Natural killer cell (primary cell): ENCODE results near the gene FRMD3. TPM values are rescaled to one million over a fixed set of nuclear protein-coding genes. Genes with fewer than 3 reads are reported as not detected.

Experiments used
- ATAC-seq, 3 donors: fragments of 150-1000 bp in 2 of 3; fragments of 200-7000 bp in 1 of 3; cut with Tn5 transposase; 1 replicate in 1 of 3; 2 replicates in 2 of 3; pipeline ENCODE4 v1.10.0; 2021; ENCODE audit warnings: mild to moderate bottlenecking in 2 of 3, moderate library complexity in 2 of 3
- DNase-seq, 2 donors: peaks; one replicate each; pipeline versions ENCODE4 v3.0.0 to v3.0.0-alpha.2; 2013 to 2021; ENCODE audit warnings: mixed read lengths in 1 of 2
- H3K27ac ChIP-seq: one replicate; pipeline ENCODE4 v1.5.1; 2013; ENCODE audit warnings: mild to moderate bottlenecking, low read length
- H3K27me3 ChIP-seq: one replicate; pipeline ENCODE4 v1.6.1; 2013; ENCODE audit warnings: low read length; ENCODE audit not compliant: control insufficient read depth, insufficient read depth
- H3K36me3 ChIP-seq: one replicate; pipeline ENCODE4 v1.6.1; 2013; ENCODE audit warnings: low read length; ENCODE audit not compliant: control insufficient read depth, insufficient read depth
- H3K4me1 ChIP-seq: one replicate; pipeline ENCODE4 v1.6.1; 2013; ENCODE audit warnings: low read length; ENCODE audit not compliant: control insufficient read depth, insufficient read depth
- H3K4me3 ChIP-seq: one replicate; pipeline ENCODE4 v1.5.1; 2013; ENCODE audit warnings: low read length
- H3K9me3 ChIP-seq: one replicate; pipeline ENCODE4 v1.6.1; 2013; ENCODE audit warnings: low read length; ENCODE audit not compliant: control insufficient read depth, insufficient read depth
- H3K27ac Mint-ChIP-seq, 2 donors: one replicate each; pipeline ENCODE4 v1.8.0; 2022; ENCODE audit warnings: mild to moderate bottlenecking in 2 of 2, mixed read lengths in 2 of 2, moderate library complexity in 1 of 2
- H3K27me3 Mint-ChIP-seq, 2 donors: one replicate each; pipeline ENCODE4 v1.8.0; 2022; ENCODE audit warnings: low read depth in 2 of 2, mixed read lengths in 2 of 2
- H3K36me3 Mint-ChIP-seq: one replicate; pipeline ENCODE4 v1.8.0; 2022; ENCODE audit warnings: mixed read lengths
- H3K4me1 Mint-ChIP-seq, 2 donors: one replicate each; pipeline ENCODE4 v1.8.0; 2022; ENCODE audit warnings: mixed read lengths in 2 of 2
- H3K4me3 Mint-ChIP-seq: one replicate; pipeline ENCODE4 v1.8.0; 2022; ENCODE audit warnings: mild to moderate bottlenecking, moderate library complexity, mixed read lengths
- H3K9me3 Mint-ChIP-seq, 2 donors: one replicate each; pipeline ENCODE4 v1.8.0; 2022; ENCODE audit warnings: mixed read lengths in 2 of 2
- WGBS: methylation state at CpG from one replicate; pipeline ENCODE4 v1.1.7; 2013; ENCODE audit warnings: missing lambda C conversion rate; ENCODE audit not compliant: insufficient coverage; 5-methylcytosine and 5-hydroxymethylcytosine counted together
- intact Hi-C: fragments of 100-400 bp; cut with micrococcal nuclease; formaldehyde crosslinking; loops from one replicate; pipeline ENCODE4 v1.14.2; 2022
- total RNA-seq, 4 donors: library from RNA; stranded (reverse); fragments of 120-200 nt in 1 of 4; gene quantifications; one replicate each; pipeline versions ENCODE4 v1.2.3 to v1.2.4, GENCODE V29; 2013 to 2022
- TF ChIP-seq, protein P1 (sequence below): fragments of 200-600 bp; IDR thresholded peaks from one replicate; pipeline ENCODE4 v1.8.0; 2022; ENCODE audit warnings: antibody characterized with exemption

The FRMD3 gene
- total RNA-seq, 3 donors from 2014 or later (not counting 1 experiment from before 2014, with no cell fraction given): 1.2 to 2.4 (median 2.1) TPM

DNA sequence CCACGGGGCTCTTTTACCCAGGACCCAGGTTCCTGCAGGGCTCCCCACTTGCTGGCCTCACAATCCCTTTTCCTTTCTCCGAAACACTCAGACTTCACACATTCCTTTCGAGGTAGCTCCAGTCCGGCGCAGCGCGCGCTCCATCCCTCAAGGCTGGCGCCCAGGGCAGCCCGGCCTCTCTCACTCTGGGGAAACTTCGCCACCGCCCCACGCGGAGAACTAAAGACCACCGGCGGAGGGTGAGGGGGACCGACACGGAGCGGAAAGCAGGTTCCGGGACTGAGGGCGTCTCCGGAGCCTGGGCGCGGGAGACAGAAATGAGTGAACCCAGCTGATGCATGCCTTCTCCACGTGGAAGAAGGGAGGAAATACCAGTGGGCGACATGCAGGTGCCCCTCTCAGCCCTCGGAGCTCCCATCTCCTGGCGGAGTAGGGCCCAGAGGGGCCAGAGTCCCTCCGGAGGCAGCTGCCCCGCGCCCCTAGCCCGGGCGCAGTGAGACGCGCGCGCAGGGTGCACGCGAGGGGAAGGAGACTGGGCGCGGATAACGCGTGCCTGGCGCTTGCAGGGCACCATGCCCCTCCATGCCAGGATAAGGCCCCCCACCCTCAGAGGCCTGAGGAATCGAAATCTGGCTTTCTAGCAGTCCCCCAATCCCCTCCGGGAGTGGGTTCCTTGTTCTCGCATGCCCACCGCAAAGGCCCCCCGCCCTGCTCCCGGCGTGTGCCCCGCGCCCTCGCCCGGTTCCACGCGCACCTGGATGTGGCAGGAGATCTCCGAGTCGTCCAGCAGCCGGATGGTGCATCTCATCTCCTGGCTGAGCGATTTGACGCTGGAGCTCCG is 650 bp downstream of the FRMD3 start:
- Histone ChIP-seq H3K4me1 (no peaks in the 10 kb centered on the region), H3K36me3 (no peaks in the 10 kb centered on the region), H3K27ac (no peak overlapping the region), H3K27me3 (peaks cover 11% of the 10 kb centered on the region), H3K9me3 (no peaks in the 10 kb centered on the region), H3K4me3 (no peak overlapping the region)
- ATAC-seq: no peak
- TF ChIP-seq, protein P1, sequence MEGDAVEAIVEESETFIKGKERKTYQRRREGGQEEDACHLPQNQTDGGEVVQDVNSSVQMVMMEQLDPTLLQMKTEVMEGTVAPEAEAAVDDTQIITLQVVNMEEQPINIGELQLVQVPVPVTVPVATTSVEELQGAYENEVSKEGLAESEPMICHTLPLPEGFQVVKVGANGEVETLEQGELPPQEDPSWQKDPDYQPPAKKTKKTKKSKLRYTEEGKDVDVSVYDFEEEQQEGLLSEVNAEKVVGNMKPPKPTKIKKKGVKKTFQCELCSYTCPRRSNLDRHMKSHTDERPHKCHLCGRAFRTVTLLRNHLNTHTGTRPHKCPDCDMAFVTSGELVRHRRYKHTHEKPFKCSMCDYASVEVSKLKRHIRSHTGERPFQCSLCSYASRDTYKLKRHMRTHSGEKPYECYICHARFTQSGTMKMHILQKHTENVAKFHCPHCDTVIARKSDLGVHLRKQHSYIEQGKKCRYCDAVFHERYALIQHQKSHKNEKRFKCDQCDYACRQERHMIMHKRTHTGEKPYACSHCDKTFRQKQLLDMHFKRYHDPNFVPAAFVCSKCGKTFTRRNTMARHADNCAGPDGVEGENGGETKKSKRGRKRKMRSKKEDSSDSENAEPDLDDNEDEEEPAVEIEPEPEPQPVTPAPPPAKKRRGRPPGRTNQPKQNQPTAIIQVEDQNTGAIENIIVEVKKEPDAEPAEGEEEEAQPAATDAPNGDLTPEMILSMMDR: no peak
- WGBS: 6% methylated on average over 63 of the region's 63 CpGs
- Mint-ChIP-seq H3K36me3 (no peaks in the 10 kb centered on the region), H3K4me1 (no peaks in the 10 kb centered on the region), H3K9me3 (no peaks in the 10 kb centered on the region), H3K27me3 (peaks cover 26 to 53% of the 10 kb centered on the region in 2 donors), H3K4me3 (no peak overlapping the region), H3K27ac (no peak overlapping the region)
- no peak for DNase-seq
- intact Hi-C loops: no loop called here

DNA sequence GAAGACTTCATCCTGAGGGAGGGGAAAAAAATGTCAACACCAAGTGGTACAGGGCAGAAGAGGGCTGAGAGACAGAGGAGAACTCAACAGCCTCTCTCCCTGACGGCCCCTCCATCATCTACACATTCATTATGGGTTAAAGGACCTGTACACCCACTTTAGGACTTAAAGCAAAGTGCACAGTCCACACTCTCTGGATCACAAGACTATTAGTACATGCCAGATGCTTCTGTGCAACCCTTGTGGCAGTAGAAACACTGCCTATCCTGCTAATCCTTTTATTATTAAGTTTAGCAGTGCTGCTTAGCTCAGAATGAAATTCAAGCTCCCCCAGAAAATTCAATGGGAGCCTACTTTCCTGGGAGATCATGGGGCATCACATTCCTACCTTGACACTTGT is 1.9 kb downstream of the FRMD3 start:
- Mint-ChIP-seq H3K9me3 (no peaks in the 10 kb centered on the region), H3K27me3 (peaks cover 26 to 51% of the 10 kb centered on the region in 2 donors), H3K36me3 (no peaks in the 10 kb centered on the region), H3K27ac (no peak overlapping the region), H3K4me3 (no peak overlapping the region), H3K4me1 (no peaks in the 10 kb centered on the region)
- H3K4me1 ChIP-seq: no peaks in the 10 kb centered on the region
- ATAC-seq (no peak), DNase-seq (no peak)
- intact Hi-C loops: no loop called here
- H3K27me3 ChIP-seq: peaks cover 11% of the 10 kb centered on the region
- 69% methylated on average over 1 of the region's 1 CpG for WGBS
- H3K27ac ChIP-seq: no peak overlapping the region
- no peaks in the 10 kb centered on the region for H3K9me3 ChIP-seq
- no peaks in the 10 kb centered on the region for H3K36me3 ChIP-seq
- TF ChIP-seq, protein P1: no peak
- H3K4me3 ChIP-seq: no peak overlapping the region

GRCh38 chr9:83535736-83536135 is 2.5 kb downstream of the FRMD3 start:
- Histone ChIP-seq H3K27me3 (peaks cover 11% of the 10 kb centered on the region), H3K36me3 (no peaks in the 10 kb centered on the region), H3K27ac (no peak overlapping the region), H3K9me3 (no peaks in the 10 kb centered on the region), H3K4me3 (no peak overlapping the region), H3K4me1 (no peaks in the 10 kb centered on the region)
- Mint-ChIP-seq H3K9me3 (no peaks in the 10 kb centered on the region), H3K4me3 (no peak overlapping the region), H3K27me3 (peaks cover 22 to 45% of the 10 kb centered on the region in 2 donors), H3K4me1 (no peaks in the 10 kb centered on the region), H3K36me3 (no peaks in the 10 kb centered on the region), H3K27ac (no peak overlapping the region)
- 100% methylated on average over 2 of the region's 3 CpGs for WGBS
- no peak for DNase-seq
- TF ChIP-seq, protein P1: no peak
- no peak for ATAC-seq
- intact Hi-C loops: no loop called here

DNA sequence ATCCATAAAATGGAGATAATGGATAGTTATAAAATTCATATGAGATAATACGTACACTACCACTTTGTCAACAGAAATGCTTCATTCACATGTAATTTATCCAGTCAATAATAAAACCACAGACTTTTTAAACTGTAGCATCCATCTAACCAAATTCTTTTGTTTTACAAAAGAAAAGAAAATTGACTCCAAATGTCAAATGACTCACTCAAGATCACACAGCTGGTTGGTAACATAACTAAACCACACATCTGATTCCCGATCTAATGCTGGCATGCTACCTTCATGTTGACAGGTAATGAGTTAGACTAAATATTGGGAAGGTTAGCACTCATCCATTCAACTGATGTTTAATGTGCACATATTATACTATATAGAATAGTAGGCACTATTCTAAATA is 4.9 kb downstream of the FRMD3 start:
- Histone ChIP-seq H3K4me3 (no peak overlapping the region), H3K36me3 (no peaks in the 10 kb centered on the region), H3K9me3 (no peaks in the 10 kb centered on the region), H3K27me3 (peaks cover 9% of the 10 kb centered on the region), H3K27ac (no peak overlapping the region), H3K4me1 (no peaks in the 10 kb centered on the region)
- Mint-ChIP-seq H3K4me1 (no peaks in the 10 kb centered on the region), H3K9me3 (no peaks in the 10 kb centered on the region), H3K27ac (no peak overlapping the region), H3K36me3 (no peaks in the 10 kb centered on the region), H3K4me3 (no peak overlapping the region), H3K27me3 (peaks cover 12 to 23% of the 10 kb centered on the region in 2 donors)
- WGBS: no CpG with 5 or more reads among the region's 2 CpGs
- no peak for ATAC-seq
- intact Hi-C loops: no loop called here
- DNase-seq: no peak
- TF ChIP-seq, protein P1: no peak
